ENCODE data around the gene NOC4L.
"Not testable (repeated sequence)": the region's sequence is repeated elsewhere in the genome, so short reads cannot be mapped to it uniquely, and the experiment has no call there.

Gene NOC4L

GRCh38 chr12:132123970-132124765 is 20.1 kb upstream of the NOC4L start:
- DNase-seq (ENCODE audit: low spot score) = no peak

GRCh38 chr12:132124766-132125425 is 19.4 kb upstream of the NOC4L start:
- no peak for DNase-seq (ENCODE audit: low spot score)

GRCh38 chr12:132125736-132126135 is 18.5 kb upstream of the NOC4L start:
- DNase-seq (ENCODE audit: low spot score) = no peak

GRCh38 chr12:132127041-132127440 is 17.2 kb upstream of the NOC4L start:
- no peak for DNase-seq (ENCODE audit: low spot score)

GRCh38 chr12:132129007-132129406 is 15.2 kb upstream of the NOC4L start:
- DNase-seq (ENCODE audit: low spot score) = no peak

- DNase-seq (ENCODE audit: low spot score) = no peak
Observed at GRCh38 chr12:132130690-132131089, 13.6 kb upstream of the NOC4L start.

GRCh38 chr12:132131229-132131628 is 13.0 kb upstream of the NOC4L start:
- DNase-seq (ENCODE audit: low spot score) = no peak

GRCh38 chr12:132131952-132132351 is 12.3 kb upstream of the NOC4L start:
- DNase-seq (ENCODE audit: low spot score) = no peak

- no peak for DNase-seq (ENCODE audit: low spot score)
Observed at GRCh38 chr12:132132609-132133430, 11.4 kb upstream of the NOC4L start.

GRCh38 chr12:132133952-132134652 is 10.2 kb upstream of the NOC4L start:
- DNase-seq (ENCODE audit: low spot score) = no peak

- not testable (repeated sequence) for DNase-seq (ENCODE audit: low spot score)
Observed at GRCh38 chr12:132134653-132135183, 9.5 kb upstream of the NOC4L start.

- DNase-seq (ENCODE audit: low spot score) = not testable (repeated sequence)
Observed at GRCh38 chr12:132136226-132136625, 8.0 kb upstream of the NOC4L start.

GRCh38 chr12:132137483-132138125 is 6.7 kb upstream of the NOC4L start:
- no peak for DNase-seq (ENCODE audit: low spot score)

GRCh38 chr12:132138941-132139871 is 5.1 kb upstream of the NOC4L start:
- no peak for DNase-seq (ENCODE audit: low spot score)

- DNase-seq (ENCODE audit: low spot score) = no peak
Observed at GRCh38 chr12:132139912-132140311, 4.3 kb upstream of the NOC4L start.

- DNase-seq (ENCODE audit: low spot score) = no peak
Observed at GRCh38 chr12:132140501-132140900, 3.8 kb upstream of the NOC4L start.

GRCh38 chr12:132140918-132141841 is 3.1 kb upstream of the NOC4L start:
- DNase-seq (ENCODE audit: low spot score) = no peak

GRCh38 chr12:132141976-132142678 is 2.1 kb upstream of the NOC4L start:
- DNase-seq (ENCODE audit: low spot score) = no peak

All from AG20443 (cell line).